ENCODE results near the gene CPNE1.

The CPNE1 gene

GRCh38 chr20:35620818-35621559 is 43.7 kb downstream of the CPNE1 start:
- DNase-seq (ENCODE audit: low read depth), result no peak

DNA sequence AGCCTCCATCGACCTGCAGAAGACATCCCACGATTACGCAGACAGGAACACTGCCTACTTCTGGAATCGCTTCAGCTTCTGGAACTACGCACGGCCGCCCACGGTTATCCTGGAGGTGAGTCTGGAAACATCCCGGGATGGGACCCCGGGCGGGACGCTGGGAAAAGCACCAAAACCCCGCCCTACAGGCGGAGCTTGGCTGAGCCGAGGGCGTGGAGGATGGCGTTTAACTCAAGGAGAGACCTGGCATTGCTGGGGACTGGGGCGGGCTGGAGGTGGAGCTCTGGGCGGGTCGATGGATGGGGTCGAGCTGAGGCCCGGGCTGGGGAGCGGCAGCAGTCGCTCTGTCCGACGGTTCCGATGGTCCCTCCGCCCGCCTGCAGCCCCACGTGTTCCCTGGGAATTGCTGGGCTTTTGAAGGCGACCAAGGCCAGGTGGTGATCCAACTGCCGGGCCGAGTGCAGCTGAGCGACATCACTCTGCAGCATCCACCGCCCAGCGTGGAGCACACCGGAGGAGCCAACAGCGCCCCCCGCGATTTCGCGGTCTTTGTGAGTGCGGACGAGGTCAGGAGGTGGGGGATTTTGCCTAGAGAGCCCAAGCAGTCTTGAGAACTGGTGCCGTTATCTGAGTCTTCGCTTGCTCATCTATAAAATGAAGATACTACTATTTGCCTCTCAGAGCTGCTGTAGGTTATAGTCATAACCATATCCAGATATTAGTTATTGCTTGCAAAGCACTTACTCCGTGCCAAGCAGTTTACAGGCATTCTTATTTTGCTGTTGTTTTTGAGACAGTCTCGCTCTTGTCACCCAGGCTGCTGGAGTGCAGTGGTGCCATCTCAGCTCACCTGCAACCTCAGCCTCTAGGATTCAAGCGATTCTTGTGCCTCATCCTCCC is 45.3 kb downstream of the CPNE1 start:
- DNase-seq (ENCODE audit: low read depth), result peak; percentile 45

GRCh38 chr20:35618263-35619131 is 46.2 kb downstream of the CPNE1 start:
- DNase-seq (ENCODE audit: low read depth), result no peak

GRCh38 chr20:35617397-35618262 is 47.1 kb downstream of the CPNE1 start:
- DNase-seq (ENCODE audit: low read depth), result no peak

DNA sequence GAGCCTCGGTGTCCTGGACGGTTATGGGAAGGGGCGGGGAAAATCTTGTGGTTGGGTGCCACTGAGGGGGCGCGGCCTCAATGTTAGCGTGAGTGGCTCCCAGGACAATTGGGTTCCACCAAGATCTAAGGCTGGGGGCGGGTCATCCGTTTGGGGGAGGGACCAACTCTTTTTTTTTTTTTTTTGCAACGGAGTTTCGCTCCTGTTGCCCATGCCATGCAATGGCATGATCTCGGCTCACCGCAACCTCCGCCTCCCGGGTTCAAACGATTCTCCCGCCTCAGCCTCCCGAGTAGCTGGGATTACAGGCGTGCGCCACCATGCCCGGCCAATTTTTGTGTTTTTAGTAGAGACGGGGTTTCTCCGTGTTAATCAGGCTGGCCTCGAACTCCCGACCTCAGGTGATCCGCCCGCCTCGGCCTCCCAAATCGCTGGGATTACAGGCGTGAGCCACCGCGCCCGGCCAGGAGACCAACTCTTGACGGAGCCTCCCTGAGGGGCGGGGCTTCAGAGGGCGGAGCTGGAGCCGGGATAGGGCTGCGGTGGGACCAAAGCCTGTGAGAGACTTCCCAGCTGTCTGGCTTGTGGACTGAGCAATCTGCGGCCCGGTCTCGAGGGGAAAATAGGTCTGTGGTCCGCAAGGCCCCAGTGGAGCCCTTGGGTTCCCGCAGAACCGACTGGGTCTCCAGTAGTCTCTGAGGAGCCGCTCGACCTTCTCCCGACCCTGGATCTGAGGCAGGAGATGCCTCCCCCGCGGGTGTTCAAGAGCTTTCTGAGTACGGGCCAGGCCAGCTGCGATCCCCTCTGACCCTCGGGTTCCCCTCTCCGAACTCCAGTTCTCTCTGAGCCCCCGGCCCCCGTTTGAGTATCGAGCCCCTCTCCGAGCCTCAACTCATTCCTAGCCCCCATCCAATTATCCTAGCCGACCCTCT is 48.0 kb downstream of the CPNE1 start:
- DNase-seq (ENCODE audit: low read depth), result peak; percentile 53

DNA sequence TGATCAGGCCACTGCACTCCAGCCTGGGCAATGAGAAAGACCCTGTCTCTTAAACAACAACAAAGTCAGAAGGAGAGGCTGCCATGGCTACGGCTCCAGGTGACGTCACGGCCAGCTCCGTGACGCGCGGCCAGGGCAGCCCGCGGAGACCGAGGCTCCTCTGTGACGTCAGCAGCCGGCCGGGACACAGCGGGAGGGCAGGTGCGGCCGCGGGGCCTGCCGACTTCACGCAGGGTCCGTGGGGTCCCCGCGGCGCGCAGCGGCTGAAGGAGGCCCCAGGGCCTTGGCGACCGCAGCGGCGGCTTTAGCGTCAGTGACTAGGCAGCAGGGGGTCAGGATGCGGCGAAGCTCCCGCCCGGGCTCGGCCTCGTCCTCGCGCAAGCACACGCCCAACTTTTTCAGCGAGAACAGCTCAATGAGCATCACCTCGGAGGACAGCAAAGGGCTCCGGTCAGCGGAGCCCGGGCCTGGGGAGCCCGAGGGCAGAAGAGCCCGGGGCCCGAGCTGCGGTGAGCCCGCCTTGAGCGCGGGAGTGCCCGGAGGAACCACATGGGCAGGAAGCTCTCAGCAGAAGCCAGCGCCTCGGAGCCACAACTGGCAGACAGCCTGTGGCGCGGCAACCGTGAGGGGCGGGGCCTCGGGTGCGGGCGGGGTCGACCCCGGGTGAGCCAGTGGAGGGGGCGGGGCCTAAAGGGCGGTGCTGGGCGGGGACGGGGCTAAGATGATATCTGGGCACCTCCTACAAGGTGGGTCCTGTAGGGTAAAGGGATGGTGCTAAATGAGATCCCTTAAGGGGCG is 48.8 kb downstream of the CPNE1 start, which contains the start of gene SPAG4:
SPAG4 (plus strand) TSS at position 163 of the 798 bp plus-strand sequence; CDS start at position 338, 175 bp downstream.
- peak; percentile 99 for DNase-seq (ENCODE audit: low read depth)

- no peak for DNase-seq (ENCODE audit: low read depth)
These were observed 53.2 kb downstream of the CPNE1 start for GRCh38 chr20:35611482-35611881.

GRCh38 chr20:35610833-35611427 is 53.8 kb downstream of the CPNE1 start:
- no peak for DNase-seq (ENCODE audit: low read depth)

- no peak for DNase-seq (ENCODE audit: low read depth)
These were observed 57.5 kb downstream of the CPNE1 start for GRCh38 chr20:35607003-35607735.

DNA sequence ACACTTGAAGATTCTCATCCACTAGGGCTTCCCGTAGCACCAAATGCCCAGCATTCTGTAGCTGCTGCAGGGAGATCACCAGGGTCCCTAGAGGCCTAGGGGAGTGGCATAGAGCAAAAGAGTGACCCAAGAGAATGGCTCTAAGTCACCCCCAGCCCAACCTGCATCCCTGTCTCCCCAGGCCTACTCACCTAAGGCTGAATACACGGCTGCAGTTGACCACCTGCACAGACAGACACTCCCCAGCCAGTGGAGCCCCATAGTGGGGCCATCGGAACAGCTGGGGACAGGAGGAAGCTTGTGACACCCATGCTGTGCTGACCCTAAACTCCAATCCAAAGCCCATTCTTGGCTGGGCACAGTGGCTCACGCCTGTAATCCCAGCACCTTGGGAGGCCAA is 58.6 kb downstream of the CPNE1 start:
- DNase-seq (ENCODE audit: low read depth), result no peak

- no peak for DNase-seq (ENCODE audit: low read depth)
These were observed 60.3 kb downstream of the CPNE1 start for GRCh38 chr20:35604449-35604747.

- no peak for DNase-seq (ENCODE audit: low read depth)
These were observed 60.8 kb downstream of the CPNE1 start for GRCh38 chr20:35603695-35604448.

DNA sequence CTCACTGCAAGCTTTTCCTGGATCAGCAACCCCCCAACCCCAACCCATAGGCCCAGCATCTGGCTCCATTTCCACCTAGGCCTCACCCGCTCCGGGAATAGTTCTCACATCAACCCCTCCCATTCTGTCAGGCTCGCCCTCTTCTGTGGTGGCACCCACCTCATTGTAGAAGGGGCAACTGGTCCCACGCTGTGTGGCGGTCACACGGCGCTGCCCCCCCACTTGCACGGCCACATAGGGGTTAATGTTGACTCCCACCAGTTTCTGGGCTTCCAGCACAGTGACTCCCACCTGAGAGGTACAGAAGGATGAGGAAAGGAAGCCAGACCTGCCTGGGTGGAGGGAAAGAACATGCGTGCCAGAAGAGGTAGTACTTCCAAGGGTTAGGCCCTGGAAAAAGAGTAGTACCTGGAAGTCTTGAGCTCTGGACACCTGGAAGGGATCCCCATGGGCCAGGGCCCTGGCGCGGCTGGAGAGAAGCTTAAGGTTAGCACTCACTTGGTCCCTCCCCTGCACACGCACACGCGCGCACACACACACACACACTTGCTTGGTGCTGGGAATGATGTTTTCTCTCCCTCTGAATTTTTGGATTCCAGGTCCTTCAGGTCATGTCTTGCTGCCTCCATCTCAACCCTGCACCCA is 61.7 kb downstream of the CPNE1 start:
- DNase-seq (ENCODE audit: low read depth), result no peak

- no peak for DNase-seq (ENCODE audit: low read depth)
These were observed 62.7 kb downstream of the CPNE1 start for GRCh38 chr20:35601990-35602389.

GRCh38 chr20:35600993-35601973 is 63.4 kb downstream of the CPNE1 start:
- peak; percentile 27 for DNase-seq (ENCODE audit: low read depth)
